Left hindlimb (tissue), 1 donor: ENCODE measurements around the gene ETS2.

Source experiments
- DNase-seq: peaks from one replicate; pipeline ENCODE4 v3.0.0-alpha.2; 2018

ETS2 gene

GRCh38 chr21:38780879-38781278 is 24.9 kb upstream of the ETS2 start:
- DNase-seq: no peak

GRCh38 chr21:38784458-38785266 is 21.1 kb upstream of the ETS2 start:
- no peak for DNase-seq

- no peak for DNase-seq
These were observed 20.2 kb upstream of the ETS2 start for GRCh38 chr21:38785483-38785882.

GRCh38 chr21:38787016-38787415 is 18.7 kb upstream of the ETS2 start:
- no peak for DNase-seq

GRCh38 chr21:38787461-38788274 is 18.1 kb upstream of the ETS2 start:
- DNase-seq: no peak

- no peak for DNase-seq
These were observed 17.3 kb upstream of the ETS2 start for GRCh38 chr21:38788275-38788905.

GRCh38 chr21:38789275-38789674 is 16.5 kb upstream of the ETS2 start:
- DNase-seq: no peak

- no peak for DNase-seq
These were observed 15.7 kb upstream of the ETS2 start for GRCh38 chr21:38790059-38790458.

GRCh38 chr21:38790961-38791360 is 14.8 kb upstream of the ETS2 start:
- DNase-seq: no peak

GRCh38 chr21:38792676-38793459 is 12.9 kb upstream of the ETS2 start:
- no peak for DNase-seq

- DNase-seq: no peak
These were observed 11.6 kb upstream of the ETS2 start for GRCh38 chr21:38793926-38794713.

- no peak for DNase-seq
These were observed 10.8 kb upstream of the ETS2 start for GRCh38 chr21:38794978-38795377.

- DNase-seq: no peak
These were observed 10.3 kb upstream of the ETS2 start for GRCh38 chr21:38795475-38795874.

- DNase-seq: no peak
These were observed 9.3 kb upstream of the ETS2 start for GRCh38 chr21:38796424-38796823.

GRCh38 chr21:38797470-38797869 is 8.3 kb upstream of the ETS2 start:
- DNase-seq: no peak

GRCh38 chr21:38798081-38798480 is 7.6 kb upstream of the ETS2 start:
- DNase-seq: no peak

GRCh38 chr21:38798481-38798882 is 7.2 kb upstream of the ETS2 start:
- DNase-seq: no peak

- DNase-seq: no peak
These were observed 5.5 kb upstream of the ETS2 start for GRCh38 chr21:38800046-38800758.

GRCh38 chr21:38800924-38801744 is 4.6 kb upstream of the ETS2 start:
- DNase-seq: no peak
